Smooth muscle cell of bladder (primary cell): Measurements from ENCODE around the gene ATP4B. TPM values are rescaled to one million over a fixed set of nuclear protein-coding genes. Genes with fewer than 3 reads are reported as not detected.

Source experiments
- total RNA-seq: library from RNA; depleted of rRNA; stranded (reverse); fragments of >200 nt; gene quantifications from 2 replicates; pipeline ENCODE4 v1.2.3, GENCODE V29; 2014

ATP4B gene
- not detected in 2 replicates for total RNA-seq

GRCh38 chr13:113657851-113658741 is at the start of gene ATP4B:
ATP4B (minus strand) TSS chr13:113658198; CDS start chr13:113658144, 54 bp downstream.

DNA sequence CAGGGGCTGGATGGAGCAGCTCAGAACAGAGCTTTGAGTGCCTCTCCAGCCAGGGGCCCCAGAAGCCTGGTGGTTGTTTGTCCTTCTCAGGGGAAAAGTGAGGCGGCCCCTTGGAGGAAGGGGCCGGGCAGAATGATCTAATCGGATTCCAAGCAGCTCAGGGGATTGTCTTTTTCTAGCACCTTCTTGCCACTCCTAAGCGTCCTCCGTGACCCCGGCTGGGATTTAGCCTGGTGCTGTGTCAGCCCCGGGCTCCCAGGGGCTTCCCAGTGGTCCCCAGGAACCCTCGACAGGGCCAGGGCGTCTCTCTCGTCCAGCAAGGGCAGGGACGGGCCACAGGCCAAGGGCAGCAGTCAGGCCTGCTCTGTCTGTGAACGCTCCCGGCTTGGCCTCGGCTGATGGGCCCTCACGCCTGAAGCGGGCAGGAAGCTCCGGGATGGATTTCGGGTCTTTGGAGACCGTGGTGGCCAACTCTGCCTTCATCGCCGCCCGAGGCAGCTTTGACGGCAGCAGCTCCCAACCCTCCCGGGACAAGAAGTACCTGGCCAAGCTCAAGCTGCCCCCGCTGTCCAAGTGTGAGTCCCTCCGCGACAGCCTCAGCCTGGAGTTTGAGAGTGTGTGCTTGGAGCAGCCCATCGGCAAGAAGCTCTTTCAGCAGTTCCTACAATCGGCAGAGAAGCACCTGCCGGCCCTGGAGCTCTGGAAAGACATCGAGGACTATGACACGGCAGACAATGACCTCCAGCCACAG is 9.1 kb upstream of the ATP4B start, which contains the start of gene GRK1:
Gene GRK1, plus strand, starts transcription at position 269 of the 751 bp plus-strand sequence. Its CDS starts 168 bp downstream, at position 437.

Other genes with a start within 250 kb of the ATP4B start
- gene ADPRHL1, start 204.7 kb downstream of the ATP4B start, total RNA-seq: 1.3 and 1.6 TPM in 2 replicates
- 10.7 and 11.0 TPM in 2 replicates for gene DCUN1D2, start 167.5 kb downstream of the ATP4B start, total RNA-seq
- gene TFDP1, start 73.4 kb downstream of the ATP4B start, total RNA-seq: 25.0 and 34.6 TPM in 2 replicates
- gene GRK1, start 9.0 kb upstream of the ATP4B start, total RNA-seq: under 0.01 TPM in 1 of 2 replicates, not detected in the other
- gene TMEM255B, start 101.0 kb upstream of the ATP4B start, total RNA-seq: 0.71 and 1.4 TPM in 2 replicates
- gene GAS6, start 205.9 kb upstream of the ATP4B start, total RNA-seq: 122 and 125 TPM in 2 replicates